Pancreas (tissue), 10 donors: ENCODE measurements around the gene COA5. TPM values are rescaled to one million over a fixed set of nuclear protein-coding genes. Genes with fewer than 3 reads are reported as not detected.

Experiments
- ATAC-seq, 4 donors: fragments of 200-7000 bp; cut with Tn5 transposase; one replicate each; pipeline versions ENCODE4 v1.8.0 to v1.9.1; 2020; ENCODE audit warnings: mild to moderate bottlenecking in 4 of 4, moderate library complexity in 4 of 4
- DNase-seq, 6 donors: peaks; one replicate each; pipeline ENCODE4 v3.0.0-alpha.2; 2020
- FAIRE-seq: peaks from 2 replicates; lab custom pipeline; 2012; peaks lifted over from hg19 to GRCh38; lab: Jason Lieb, UNC
- H3K27ac ChIP-seq, 4 donors: fragments of 200-600 bp; sonication (generic); 1 replicate in 3 of 4; 2 replicates in 1 of 4; pipeline versions ENCODE4 v1.5.0 to v1.8.0; 2020
- H3K27me3 ChIP-seq, 4 donors: fragments of 200-600 bp; one replicate each; pipeline ENCODE4 v1.8.0; 2021
- H3K36me3 ChIP-seq, 3 donors: fragments of 200-600 bp; sonication (generic) in 1 of 3; one replicate each; pipeline versions ENCODE4 v1.5.0 to v1.8.0; 2020 to 2021
- H3K4me1 ChIP-seq, 3 donors: fragments of 200-600 bp; one replicate each; pipeline ENCODE4 v1.8.0; 2021
- H3K4me3 ChIP-seq, 4 donors: fragments of 200-600 bp; sonication (generic) in 2 of 4; one replicate each; pipeline versions ENCODE4 v1.5.0 to v1.8.0; 2020 to 2021
- H3K9me3 ChIP-seq, 4 donors: fragments of 200-600 bp; one replicate each; pipeline ENCODE4 v1.8.0; 2021
- CTCF ChIP-seq, 4 donors: fragments of 200-600 bp; sonication (generic) in 3 of 4; IDR thresholded peaks; one replicate each; pipeline versions ENCODE4 v1.5.0 to v1.8.0; 2021; ENCODE audit warnings: antibody characterized with exemption in 4 of 4
- WGBS, 2 donors: extraction: QIAGEN DNeasy Blood & Tissue Kit; methylation state at CpG; one replicate each; pipeline ENCODE4 v1.1.7; 2013; 5-methylcytosine and 5-hydroxymethylcytosine counted together
- intact Hi-C, 3 donors: fragments of 100-400 bp; cut with DNase I; formaldehyde crosslinking; loops; one replicate each; pipeline versions ENCODE4 v1.11.1 to v1.14.2; 2022
- polyA plus RNA-seq, 2 donors: library from polyadenylated mRNA; stranded (reverse); fragments of 200-250 nt; gene quantifications; one replicate each; pipeline ENCODE4 v1.2.3, GENCODE V29; 2013
- total RNA-seq, 6 donors: library from RNA; stranded (reverse); fragmentation: NEBNext Ultra II Directional in 4 of 6; extraction: Animal tissue kit (Norgen Biotek cat#: 25700) in 4 of 6; gene quantifications; one replicate each; pipeline versions ENCODE4 v1.2.1 to v1.2.4, GENCODE V29; 2021 to 2023
- donor health status: healthy with polysubstance abuse.
- donor health status: DM: no; HTN: no; CAD: no; lungs with moderate emphysema.
- donor health status: DM: no; HTN: no; CAD: no.
- donor health status: control.
- donor health status: control.
- donor health status: Bipolar disorder and iron deficiency.
- donor health status: DM: yes; HTN: yes; CAD: no.
- donor health status: DM: no; HTN: no; CAD: no.
- donor health status: DM: no; HTN: no; CAD: no.
- donor health status: DM: yes; HTN: yes; CAD: no.

Gene COA5
- total and polyA plus RNA-seq, 8 donors, result 9.3 to 41.0 (median 12.5) TPM

- TF ChIP-seq CTCF (IDR thresholded peaks at IDR 0.05), result no peak
Measured at GRCh38 chr2:98649992-98650375, 41.7 kb upstream of the COA5 start.

GRCh38 chr2:98649135-98649991, 41.1 kb upstream of the COA5 start:
- WGBS, 2 donors, result 24 to 27% methylated on average over 4 of the region's 4 CpGs
- ATAC-seq, result peak; percentile 90 to 99 (median 98)
- peak in 5 of 6 donors; percentile 70 to 90 (median 73) for DNase-seq
- no peak for FAIRE-seq
- no peaks in the 10 kb centered on the region for H3K27me3 ChIP-seq
- H3K4me3 ChIP-seq, result no peak overlapping the region
- peaks cover 0 to 18% (median 0%) of the 10 kb centered on the region in 3 donors for H3K36me3 ChIP-seq
- no peaks in the 10 kb centered on the region for H3K9me3 ChIP-seq
- TF ChIP-seq CTCF (IDR thresholded peaks at IDR 0.05), result peak; percentile 90 to 97 (median 96)
- peaks cover 5 to 9% (median 8%) of the 10 kb centered on the region in 3 donors for H3K4me1 ChIP-seq
- H3K27ac ChIP-seq, result no peak overlapping the region
- intact Hi-C loops, result loop anchor here (5.0 to 10.0 kb wide), 3 partner anchors 185 to 418 kb away; no protein-coding TSS in a partner anchor

More at GRCh38 chr2:98649992-98650375, 41.7 kb upstream of the COA5 start:
- Histone ChIP-seq H3K9me3 (no peaks in the 10 kb centered on the region), H3K36me3 (peaks cover 0 to 21% (median 0%) of the 10 kb centered on the region in 3 donors), H3K4me3 (no peak overlapping the region), H3K27me3 (no peaks in the 10 kb centered on the region), H3K27ac (no peak overlapping the region), H3K4me1 (peaks cover 5 to 9% (median 8%) of the 10 kb centered on the region in 3 donors)
- ATAC-seq (no peak), FAIRE-seq (no peak), DNase-seq (no peak)
- intact Hi-C loops, result loop anchor here (5.0 to 10.0 kb wide), 4 partner anchors 65 to 417 kb away; no protein-coding TSS in a partner anchor
- WGBS, 2 donors, result 94 to 100% methylated on average over 1 of the region's 1 CpG

- H3K9me3 ChIP-seq, result no peaks in the 10 kb centered on the region
- WGBS, 2 donors, result 87 to 90% methylated on average over 4 of the region's 4 CpGs
- peaks cover 0 to 21% (median 0%) of the 10 kb centered on the region in 3 donors for H3K36me3 ChIP-seq
- peaks cover 5 to 9% (median 7%) of the 10 kb centered on the region in 3 donors for H3K4me1 ChIP-seq
- DNase-seq, result no peak
- no peak overlapping the region for H3K27ac ChIP-seq
- H3K27me3 ChIP-seq, result no peaks in the 10 kb centered on the region
- TF ChIP-seq CTCF (IDR thresholded peaks at IDR 0.05), result no peak
- no peak for FAIRE-seq
- ATAC-seq, result no peak
- intact Hi-C loops, result loop anchor here (5.0 to 10.0 kb wide), 3 partner anchors 186 to 419 kb away; no protein-coding TSS in a partner anchor
- H3K4me3 ChIP-seq, result no peak overlapping the region
Measured at GRCh38 chr2:98648451-98648850, 40.1 kb upstream of the COA5 start.

GRCh38 chr2:98647636-98648035, 39.3 kb upstream of the COA5 start:
- FAIRE-seq (no peak), DNase-seq (no peak), ATAC-seq (no peak)
- Histone ChIP-seq H3K4me3 (no peak overlapping the region), H3K27ac (no peak overlapping the region), H3K27me3 (no peaks in the 10 kb centered on the region), H3K36me3 (peaks cover 0 to 27% (median 0%) of the 10 kb centered on the region in 3 donors), H3K9me3 (no peaks in the 10 kb centered on the region), H3K4me1 (peaks cover 0 to 5% (median under 1%) of the 10 kb centered on the region in 3 donors)
- no peak for TF ChIP-seq CTCF (IDR thresholded peaks at IDR 0.05)
- 68 to 77% methylated on average over 5 of the region's 5 CpGs for WGBS, 2 donors
- intact Hi-C loops, result loop anchor here (5.0 to 10.0 kb wide), 3 partner anchors 187 to 420 kb away; no protein-coding TSS in a partner anchor
